Stimulated activated CD4-positive, alpha-beta T cell treated with anti-CD3 and anti-CD28 coated beads, Interleukin-4, amount 100 ng/mL, for 1 hour (primary cell): ENCODE measurements around the gene COL5A1.

ENCODE experiments used
- DNase-seq: peaks from one replicate; pipeline ENCODE4 v3.0.0-alpha.2; 2020

Gene COL5A1

GRCh38 chr9:134716067-134716466, 74.5 kb downstream of the COL5A1 start:
- DNase-seq, result no peak

- no peak for DNase-seq
Measured at GRCh38 chr9:134717056-134717455, 75.5 kb downstream of the COL5A1 start.

DNA sequence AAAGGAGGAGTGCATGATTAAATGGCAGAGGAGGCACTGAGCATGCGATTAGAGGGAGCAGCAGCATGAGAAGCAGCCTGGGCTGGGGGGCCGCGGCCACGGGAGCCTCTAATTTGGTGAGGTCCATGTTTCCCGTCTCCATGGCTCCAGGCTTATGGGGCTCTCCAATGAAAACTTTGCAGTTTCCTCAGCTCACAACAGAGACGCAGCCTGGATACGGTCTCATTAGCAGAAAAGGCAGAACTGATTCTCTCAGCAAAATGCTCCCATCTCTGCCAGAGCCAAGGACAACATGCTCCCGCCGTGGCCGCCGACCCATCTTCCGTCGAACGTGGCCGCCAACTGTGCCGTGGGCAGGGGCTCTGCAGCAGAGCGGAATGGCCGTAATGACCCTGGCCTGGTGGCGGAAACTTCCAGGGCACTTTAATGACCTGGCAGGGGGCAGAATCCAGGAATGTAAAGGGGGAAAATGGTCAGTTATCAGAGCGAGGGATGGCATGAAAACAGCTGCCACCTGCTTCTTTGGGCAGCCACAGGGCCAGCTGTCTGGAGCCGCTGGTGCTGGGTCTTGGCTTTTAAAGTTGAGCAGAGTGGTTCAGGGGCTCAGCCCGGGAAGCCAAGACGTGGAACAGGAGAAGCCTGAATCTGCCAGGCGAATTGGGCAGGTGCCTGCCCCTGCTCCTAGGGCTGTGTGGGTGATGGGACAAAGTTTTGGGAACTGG, 76.5 kb downstream of the COL5A1 start:
- no peak for DNase-seq

DNA sequence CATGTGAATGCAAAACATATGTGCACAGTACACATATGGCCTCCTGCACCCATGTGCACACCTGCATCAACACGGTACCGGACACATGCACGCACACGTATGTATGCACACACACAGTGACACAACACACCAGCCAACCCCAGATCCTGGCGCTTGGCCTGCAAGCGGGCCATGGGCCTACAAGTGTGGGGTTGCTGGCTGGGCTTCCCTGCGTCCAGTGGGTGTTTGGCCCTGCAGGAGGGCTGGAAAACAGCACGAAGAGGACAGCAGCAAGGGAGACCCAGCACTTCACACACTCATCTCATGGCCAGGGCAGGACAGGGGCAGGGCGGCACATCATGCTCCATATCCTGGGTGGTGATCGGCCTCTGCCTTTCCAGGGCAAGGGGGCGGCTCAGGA, 77.7 kb downstream of the COL5A1 start:
- DNase-seq, result no peak

GRCh38 chr9:134720136-134720753, 78.6 kb downstream of the COL5A1 start:
- DNase-seq, result no peak

- no peak for DNase-seq
Measured at GRCh38 chr9:134720796-134721195, 79.2 kb downstream of the COL5A1 start.

GRCh38 chr9:134721344-134721743, 79.7 kb downstream of the COL5A1 start:
- DNase-seq, result no peak

DNA sequence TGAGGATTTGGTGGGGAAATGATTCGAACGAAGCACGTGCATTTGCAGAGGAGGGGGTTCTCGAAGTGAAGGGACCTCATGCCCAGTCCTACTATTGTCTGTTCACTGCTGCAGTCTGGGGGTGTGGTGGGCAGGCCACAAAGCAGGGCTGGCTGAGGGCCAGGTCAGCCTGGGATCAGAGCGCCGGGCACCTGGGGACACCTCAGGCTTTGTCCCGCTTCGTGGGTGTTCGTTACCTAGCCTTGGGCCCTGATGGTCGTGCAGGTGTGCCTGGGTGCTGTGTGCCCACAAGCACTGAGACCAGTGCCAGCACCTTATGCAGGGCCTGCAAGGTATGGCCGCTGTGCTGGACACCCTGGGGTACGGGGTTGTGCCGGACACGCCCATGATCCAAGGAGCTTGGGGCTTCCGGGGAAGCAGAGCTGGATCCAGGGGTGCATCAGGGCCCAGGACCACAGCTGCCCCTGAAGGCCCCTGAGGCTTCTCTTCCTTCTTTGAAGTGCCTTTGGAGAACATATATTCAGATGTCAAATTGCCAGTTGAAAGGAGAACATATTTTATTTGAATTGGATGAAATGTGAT, 80.6 kb downstream of the COL5A1 start:
- DNase-seq, result no peak

- no peak for DNase-seq
Measured at GRCh38 chr9:134723037-134723436, 81.4 kb downstream of the COL5A1 start.

GRCh38 chr9:134723491-134724190, 82.0 kb downstream of the COL5A1 start:
- DNase-seq, result no peak

DNA sequence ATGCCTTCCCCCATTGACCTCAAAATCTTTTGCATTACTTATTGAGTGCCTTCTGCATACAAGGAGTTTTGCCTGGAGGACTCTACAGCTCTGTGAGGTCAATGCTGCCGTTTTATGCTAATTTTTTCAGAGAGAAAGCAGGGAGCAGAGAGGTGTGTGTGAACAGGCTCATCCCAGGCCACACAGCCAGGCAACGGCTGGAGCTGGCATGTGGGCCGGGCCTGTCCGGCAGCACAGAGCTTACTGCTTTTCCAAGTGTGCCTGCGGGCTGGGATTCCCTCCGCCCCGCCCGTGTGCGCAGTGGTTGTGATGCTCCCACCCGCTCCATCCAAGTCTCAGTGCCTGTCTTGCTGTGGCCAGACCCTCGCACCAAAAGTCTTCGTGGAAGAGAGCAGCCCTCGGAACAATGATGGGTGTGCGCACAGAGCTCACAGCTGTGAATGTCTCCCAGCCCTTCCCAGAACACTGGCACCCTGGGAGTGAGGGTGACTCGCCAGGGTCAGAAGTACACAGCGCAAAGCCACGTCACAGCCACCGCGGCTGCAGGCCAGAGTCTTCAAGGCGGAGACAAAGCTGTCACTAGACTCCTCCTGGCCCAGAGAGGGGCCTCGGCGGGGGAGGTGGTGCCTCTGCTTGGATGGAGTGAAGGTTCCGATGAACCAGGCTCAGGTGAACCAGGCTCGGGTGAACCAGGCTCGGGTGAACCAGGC, 82.8 kb downstream of the COL5A1 start:
- DNase-seq, result no peak

DNA sequence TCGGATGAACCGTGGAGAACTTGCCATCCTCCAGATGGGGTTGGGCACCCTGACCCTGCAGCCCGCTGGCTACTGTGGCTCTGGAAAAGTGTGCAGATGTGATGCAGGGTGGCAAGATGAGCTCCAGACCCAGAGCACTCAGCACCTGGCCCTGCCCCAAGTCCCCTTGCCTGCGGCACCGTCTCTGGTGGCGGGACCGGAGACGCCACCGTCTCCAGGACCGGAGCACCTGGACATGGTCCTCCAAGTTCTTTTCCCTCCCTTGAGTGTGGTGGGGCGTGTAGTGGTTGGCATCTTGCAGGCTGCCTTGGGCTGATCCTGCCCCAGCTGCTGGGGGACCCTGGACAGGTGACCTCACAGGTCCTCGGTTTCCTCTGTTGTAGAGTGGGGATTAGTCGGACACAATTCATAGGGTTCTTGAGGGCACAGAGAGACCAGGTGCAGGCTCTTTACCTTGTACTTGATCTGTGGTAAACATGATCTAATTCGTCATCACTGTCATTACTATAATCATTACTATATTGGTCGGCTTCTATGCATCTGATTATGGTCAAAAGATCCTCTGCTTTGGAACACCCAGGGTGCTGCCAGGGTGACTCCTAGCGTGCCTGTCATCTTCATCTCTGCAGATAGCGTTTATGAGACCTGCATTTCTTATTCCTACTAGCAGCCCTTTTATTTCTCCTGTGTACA, 83.5 kb downstream of the COL5A1 start:
- no peak for DNase-seq

DNA sequence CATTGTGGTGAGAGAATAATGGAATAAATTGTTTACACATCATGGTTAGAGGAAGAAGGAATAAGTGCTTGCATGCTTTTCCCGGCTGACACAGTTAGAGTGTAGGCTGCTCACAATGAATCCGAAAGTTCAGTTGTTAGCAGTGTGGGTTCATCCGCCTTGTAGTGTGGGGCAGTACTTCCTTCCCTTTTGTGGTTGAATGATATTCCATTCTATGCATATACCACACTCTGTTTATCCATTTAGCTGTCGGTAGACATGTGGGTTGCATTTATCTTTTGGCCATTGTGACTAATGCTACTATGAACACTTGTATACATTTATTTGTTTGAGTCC, 84.0 kb downstream of the COL5A1 start:
- DNase-seq, result no peak

GRCh38 chr9:134726026-134726721, 84.6 kb downstream of the COL5A1 start:
- no peak for DNase-seq

DNA sequence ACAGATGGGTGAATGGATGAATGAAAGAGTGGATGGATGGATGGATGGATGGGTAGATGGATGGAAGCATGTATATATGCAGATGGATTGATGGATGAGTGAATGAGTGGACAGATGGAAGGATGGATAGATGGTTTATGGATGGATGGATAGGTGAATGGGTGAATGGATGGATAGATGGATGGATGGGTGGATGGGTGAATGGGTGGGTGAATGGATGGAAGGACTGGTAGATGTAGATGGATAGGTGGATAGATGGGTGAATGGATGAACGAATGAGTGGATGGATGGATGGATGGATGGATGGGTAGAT, 85.1 kb downstream of the COL5A1 start:
- no peak for DNase-seq

- DNase-seq, result no peak
Measured at GRCh38 chr9:134728021-134728795, 86.6 kb downstream of the COL5A1 start.

GRCh38 chr9:134728801-134729495, 87.3 kb downstream of the COL5A1 start:
- no peak for DNase-seq

DNA sequence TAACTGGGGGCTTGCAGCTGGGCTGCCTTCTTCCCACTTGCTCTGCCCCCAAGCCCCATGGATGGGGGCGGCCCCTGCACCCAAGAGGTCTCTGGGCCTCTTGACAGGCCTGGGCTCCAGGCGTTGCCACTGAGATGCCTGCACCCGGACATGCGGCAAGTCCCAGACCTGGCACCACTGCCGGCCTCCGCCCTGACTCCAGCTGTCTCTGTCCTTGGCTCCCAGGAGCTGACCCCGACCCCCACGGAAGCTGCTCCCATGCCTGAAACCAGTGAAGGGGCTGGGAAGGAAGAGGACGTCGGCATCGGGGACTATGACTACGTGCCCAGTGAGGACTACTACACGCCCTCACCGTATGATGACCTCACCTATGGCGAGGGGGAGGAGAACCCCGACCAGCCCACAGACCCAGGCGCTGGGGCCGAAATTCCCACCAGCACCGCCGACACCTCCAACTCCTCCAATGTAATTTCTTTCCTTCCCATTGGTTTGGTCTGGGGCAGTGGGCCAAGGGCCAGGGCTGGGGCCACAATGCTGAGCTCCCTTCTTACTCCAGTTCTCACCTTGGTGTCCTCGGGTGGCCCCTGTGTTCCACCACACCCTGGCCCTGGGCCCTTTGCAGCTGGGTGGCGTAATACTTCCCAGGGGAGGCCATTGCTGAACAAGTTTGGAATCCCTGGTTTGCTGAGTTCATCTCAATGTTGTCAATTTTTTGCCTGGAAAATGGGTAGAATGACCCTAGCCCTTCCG, 88.6 kb downstream of the COL5A1 start:
- no peak for DNase-seq

- no peak for DNase-seq
Measured at GRCh38 chr9:134730761-134731496, 89.3 kb downstream of the COL5A1 start.
